Measurements from ENCODE around the gene NTN1.

NTN1 gene

GRCh38 chr17:9271989-9272388 is 250.7 kb downstream of the NTN1 start:
- DNase-seq (ENCODE audit: low read depth in 2 of 2): no peak

DNA sequence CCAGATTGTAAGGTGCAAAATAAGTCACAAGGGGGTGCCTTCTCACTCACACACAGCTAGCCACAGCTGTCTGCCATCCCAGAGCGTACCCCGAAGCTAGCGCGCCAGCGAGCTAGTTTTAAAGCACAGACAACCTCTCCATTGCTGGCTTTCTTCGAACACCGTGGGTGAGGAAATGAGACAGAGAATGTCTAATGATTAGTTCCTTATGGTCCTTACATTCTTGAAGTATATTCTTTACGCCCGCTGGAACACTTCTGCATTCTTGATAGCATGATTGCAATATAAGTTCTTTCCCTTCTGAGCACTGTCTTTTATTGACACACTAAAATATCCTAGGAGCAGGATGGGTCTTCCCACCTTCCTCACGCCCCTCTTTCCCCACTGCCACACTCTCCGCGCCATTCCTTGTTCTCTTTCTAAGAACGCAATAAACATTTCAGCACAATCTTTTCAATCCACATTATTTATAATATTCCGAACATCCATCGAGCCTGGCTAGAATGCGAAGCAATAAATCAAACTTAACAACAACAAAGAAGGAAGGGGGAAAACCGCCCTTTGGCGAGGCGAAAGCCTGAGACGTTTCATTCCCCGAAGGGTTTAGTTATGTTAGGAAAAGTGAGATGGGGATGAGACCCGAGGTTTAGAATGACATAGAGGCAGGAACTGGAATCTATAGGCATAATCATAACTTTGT is 251.3 kb downstream of the NTN1 start:
- no peak for DNase-seq (ENCODE audit: low read depth in 2 of 2)

DNA sequence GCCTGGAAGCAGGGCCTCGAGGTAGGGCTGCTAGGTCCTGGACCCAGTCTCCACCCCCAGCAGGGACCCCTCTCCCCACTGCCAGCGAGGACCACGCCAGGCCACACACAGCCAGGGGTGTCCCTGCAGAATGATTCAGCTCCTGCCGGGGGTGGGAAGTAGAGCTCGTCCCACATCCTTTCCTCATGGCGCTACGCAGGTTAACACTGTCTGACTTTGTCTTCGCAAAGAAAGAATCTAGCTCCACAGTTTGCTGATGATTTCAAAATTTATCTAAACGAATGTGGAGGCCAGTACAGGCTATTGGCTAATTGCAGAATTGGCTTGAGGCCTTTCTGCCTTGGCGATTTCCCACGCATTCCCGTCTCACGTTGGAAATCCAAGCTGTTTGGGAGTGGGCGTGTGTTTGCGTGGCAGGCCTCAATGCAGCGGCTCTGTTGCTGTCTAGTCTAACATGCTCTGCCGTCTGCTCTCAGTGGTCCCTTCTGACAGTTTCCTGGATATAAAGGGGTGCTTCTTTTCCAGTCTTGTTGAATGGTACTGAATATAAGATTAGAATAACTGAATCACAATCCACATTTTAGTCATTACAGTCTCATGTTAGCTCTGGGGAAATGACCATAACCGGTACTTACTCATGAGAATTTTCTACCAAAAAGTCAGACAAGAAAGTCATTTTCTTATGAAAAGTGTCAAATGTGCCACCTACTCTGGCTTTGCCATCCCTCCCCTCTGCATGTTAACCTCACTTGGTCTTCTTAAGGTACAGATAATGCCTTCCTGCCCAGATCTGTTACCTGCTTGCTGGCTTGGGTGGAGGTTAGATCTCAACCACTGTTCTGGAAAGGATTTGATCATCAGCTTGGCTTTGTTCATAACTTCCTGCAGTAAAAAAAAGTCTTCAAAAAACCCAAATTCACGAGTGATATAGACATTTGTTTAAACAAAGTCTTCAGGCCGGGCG is 252.4 kb downstream of the NTN1 start:
- no peak for DNase-seq (ENCODE audit: low read depth in 2 of 2)

GRCh38 chr17:9274973-9275372 is 253.7 kb downstream of the NTN1 start:
- no peak for DNase-seq (ENCODE audit: low read depth in 2 of 2)

DNA sequence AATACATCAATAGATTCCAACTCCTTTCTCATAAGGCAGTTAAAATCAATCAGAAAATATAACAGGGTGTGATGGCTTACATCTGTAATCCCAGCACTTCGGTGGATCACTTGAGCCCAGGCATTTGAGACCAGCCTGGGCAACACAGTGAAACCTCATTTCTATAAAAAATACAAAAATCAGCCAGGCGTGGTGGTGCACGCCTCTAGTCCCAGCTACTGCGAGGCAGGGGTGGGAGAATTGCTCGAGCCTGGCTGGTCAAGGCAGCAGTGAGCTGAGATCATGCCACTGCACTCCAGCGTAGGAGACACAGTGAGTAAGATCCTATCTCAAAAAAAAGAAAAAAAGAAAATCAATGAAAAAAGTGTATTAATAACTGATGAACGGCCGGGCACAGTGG is 258.6 kb downstream of the NTN1 start:
- DNase-seq (ENCODE audit: low read depth in 2 of 2): no peak

DNA sequence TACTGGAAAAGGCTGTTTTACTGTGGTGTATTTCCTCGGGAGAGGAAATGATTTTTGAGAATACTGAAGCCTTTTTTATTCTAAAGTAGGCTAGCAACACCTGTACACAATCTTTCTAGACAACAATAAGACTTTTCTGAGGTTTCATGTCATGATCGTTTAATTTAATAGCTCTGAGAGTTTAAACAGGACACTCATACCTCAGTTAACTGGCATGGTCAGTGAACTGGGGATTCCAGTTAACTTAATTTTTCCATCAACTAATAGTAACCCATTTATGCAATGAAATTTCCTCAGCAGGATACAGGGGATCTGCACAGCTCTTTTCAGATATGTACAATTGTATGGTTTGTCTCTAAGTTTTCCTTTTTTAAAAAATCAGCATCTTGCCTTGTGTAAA is 262.6 kb downstream of the NTN1 start:
- no peak for DNase-seq (ENCODE audit: low read depth in 2 of 2)

GRCh38 chr17:9284884-9285283 is 263.6 kb downstream of the NTN1 start:
- DNase-seq (ENCODE audit: low read depth in 2 of 2): no peak

DNA sequence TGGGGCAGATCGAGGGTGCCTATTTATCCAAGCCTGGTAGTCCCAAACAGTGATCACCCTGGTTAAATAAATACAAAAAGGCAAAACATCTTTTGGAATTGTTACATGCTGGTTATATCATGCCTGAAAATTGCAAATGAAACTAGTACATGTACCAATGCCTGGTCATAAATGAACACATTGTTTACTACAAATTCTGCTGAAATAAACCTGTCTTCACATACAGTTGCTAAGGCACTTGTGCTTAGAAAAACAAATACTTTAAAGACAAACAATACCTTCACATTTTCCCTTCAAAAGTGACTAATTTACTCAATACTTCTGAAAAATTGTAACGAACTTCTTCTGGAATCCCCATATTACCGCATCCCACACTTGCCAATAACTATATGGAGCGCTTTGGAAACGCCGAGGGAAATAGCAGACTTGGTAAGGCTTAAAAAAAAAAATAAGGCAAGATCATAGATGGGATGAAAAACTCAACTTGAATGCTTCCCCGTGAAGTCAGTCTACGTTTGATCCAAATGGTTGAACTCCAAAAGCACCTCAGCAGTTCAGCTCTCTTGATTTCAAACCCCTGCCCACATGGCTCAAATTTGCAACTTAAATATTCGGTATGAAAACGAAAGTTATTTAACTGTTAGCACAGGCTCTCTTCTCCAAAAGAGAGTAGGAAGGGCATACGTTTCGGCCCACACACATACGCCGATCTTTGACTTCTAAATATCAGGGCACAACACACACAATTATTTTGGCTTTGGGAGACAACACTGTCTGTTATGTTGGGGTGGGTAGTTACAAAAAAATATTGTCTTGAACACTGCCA is 264.5 kb downstream of the NTN1 start:
- DNase-seq (ENCODE audit: low read depth in 2 of 2): no peak

DNA sequence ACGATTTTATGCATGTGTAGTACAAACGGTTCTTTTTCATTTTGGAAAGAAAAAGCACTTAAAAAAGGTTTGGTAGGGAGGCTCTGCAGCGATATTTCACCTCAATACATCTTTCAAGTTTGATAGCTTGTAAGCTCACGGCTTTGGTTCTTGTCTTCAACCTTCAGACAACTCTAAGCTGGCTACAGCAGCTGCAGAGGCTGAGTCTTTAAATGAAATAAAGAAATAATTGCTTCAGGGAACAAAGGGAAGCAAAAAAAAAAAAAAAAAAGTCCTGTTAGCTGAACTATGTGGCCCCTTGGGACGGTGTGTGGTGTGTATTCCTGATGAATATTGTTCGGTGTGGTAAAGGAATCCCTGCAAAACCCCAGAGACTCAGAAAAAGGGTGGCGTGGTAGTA is 265.1 kb downstream of the NTN1 start:
- DNase-seq (ENCODE audit: low read depth in 2 of 2): no peak

DNA sequence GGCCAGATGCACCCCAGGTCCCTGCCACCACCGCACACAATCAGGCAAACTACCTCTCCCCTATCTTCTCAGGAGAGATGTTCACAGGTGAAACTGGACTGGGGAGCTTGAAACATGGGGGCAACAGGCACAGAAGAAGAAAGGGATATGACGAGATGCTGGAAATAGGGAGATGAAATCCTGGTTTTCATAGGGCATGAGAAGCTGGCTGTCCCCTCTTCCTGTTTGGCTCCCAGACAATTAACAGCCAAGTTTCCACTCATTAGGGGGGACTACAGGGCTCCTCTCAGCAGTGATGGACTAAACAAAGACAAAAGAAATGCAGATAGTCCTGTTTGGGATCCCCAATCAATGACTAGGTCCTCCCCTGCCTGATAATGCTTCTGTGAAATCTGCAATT is 266.0 kb downstream of the NTN1 start:
- DNase-seq (ENCODE audit: low read depth in 2 of 2): no peak

DNA sequence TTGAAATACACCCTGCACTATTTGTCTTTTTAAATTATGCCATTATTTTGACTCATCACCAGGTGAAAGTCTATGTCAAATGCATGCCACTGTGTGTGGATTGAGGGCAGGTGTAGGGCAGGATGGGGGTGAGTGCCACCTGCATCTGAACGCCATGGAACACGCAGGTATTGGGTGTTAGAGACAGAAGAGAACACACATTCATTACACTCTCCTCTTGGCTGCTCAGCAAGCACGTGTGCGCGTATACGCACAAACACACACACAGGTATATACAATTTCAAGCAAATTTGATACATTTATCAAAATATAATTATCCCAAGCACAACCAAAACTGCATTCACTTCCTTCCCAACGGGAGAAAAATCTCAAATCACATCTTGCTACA is 268.9 kb downstream of the NTN1 start:
- no peak for DNase-seq (ENCODE audit: low read depth in 2 of 2)

- DNase-seq (ENCODE audit: low read depth in 2 of 2): no peak
These were observed 270.7 kb downstream of the NTN1 start for GRCh38 chr17:9291912-9292560.

DNA sequence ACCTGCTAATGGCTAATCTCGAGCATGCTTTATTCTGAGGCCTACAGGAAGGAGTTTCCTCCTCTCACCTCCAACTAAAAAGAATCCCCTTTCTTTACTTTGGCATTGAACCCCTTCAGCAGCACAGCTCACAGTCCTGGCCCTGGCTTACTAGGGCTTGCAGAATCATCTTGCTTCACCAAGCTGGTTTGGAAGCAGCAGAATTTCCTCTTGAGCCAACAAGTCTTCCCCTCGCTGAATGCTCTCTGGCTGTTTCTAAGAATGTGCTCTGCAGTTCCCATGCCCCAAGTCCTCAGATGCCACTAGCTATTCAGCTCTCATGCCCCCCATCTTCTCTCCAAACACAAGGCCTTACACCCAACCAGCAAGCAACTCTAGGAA is 271.2 kb downstream of the NTN1 start:
- DNase-seq (ENCODE audit: low read depth in 2 of 2): no peak
